Measurements from ENCODE around the gene HAT1. TPM values are rescaled to one million over a fixed set of nuclear protein-coding genes. Genes with fewer than 3 reads are reported as not detected.
"Not testable (repeated sequence)": the region's sequence is repeated elsewhere in the genome, so short reads cannot be mapped to it uniquely, and the experiment has no call there.

The HAT1 gene
- total and polyA plus RNA-seq, 5 experiments from 2014 or later, result 29.8 to 68.8 (median 65.7) TPM

DNA sequence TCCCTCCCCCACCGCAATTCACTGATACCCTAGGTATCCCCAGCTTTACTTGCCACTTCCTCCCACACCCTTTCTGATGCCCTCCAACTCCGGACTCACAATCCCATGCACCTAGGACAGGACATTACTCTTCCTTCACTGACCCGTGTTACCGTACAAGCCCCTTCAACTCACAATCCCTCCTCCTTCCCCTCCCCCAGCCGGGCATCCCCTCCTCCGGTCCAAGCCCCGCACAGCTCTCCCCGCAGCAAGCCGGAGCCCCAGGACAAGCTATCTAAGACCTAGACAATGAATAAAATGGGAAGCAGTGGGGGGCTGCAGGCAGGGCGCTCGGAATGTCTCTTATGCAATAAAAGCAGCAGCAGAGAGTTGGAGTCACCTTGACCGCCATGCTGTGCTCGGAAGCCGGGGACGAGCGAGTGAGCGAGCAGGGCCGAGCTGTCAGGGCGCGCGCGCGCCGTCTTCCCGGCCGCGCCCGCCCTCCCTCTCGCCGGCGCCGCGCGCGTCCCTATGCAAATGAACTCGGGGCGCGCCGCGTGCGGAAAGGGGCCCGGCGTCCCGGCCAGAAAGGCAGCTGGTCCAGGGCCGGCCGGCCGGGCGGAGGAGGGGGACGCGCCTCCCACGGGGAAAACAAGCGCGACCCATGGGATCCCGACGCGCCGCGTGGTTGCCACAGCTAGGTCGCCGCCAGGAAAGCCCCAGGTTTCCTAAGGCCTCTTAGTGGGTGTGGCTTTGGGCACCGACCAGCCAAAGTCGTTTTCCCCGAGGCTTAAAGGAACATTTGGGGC is 28.2 kb upstream of the HAT1 start, which contains the start of gene SLC25A12:
SLC25A12 (minus strand) TSS at position 421 of the 788 bp plus-strand sequence; CDS start at position 391, 30 bp downstream.
- Mint-ChIP-seq H3K9me3 (peaks cover 0 to 3% (median 0%) of the 10 kb centered on the region in 9 donors), H3K27ac (peak within 1 kb of the TSS; percentile 81 to 97 (median 93)), H3K4me1 (peaks cover 18 to 59% (median 50%) of the 10 kb centered on the region in 4 donors), H3K36me3 (peaks cover 0 to 20% (median 7%) of the 10 kb centered on the region in 3 donors), H3K27me3 (peaks cover 0 to 1% (median 0%) of the 10 kb centered on the region in 5 donors), H3K4me3 (peak within 1 kb of the TSS; percentile 88 to 100 (median 97))
- DNase-seq (peak; percentile 39 to 79 (median 64)), ATAC-seq (peak; percentile 94 to 95)
- POLR2A ChIA-PET, result interaction anchor here (0.6 to 1.2 kb wide), 3 partner anchors 9 to 211 kb away, joined by 3 to 9 read pairs (median 7); partner anchors contain the start of gene HAT1

DNA sequence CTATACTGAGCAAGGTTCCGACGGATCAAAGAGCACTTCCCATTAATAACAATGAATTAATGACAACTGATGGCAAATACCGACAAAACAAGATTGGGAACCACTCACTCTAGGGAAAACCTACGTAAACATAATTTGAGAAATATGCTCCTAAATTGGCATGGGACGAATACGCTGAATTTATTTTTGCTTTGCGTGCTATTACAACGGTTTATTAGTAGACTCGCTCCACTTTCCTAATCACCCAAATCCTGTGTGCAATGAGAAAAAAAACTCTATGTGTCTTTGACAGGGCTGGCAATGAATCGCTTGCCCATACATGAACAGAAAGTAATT is 27.7 kb upstream of the HAT1 start:
- peak overlapping the region; percentile 88 to 100 (median 97) for H3K4me3 Mint-ChIP-seq
- peaks cover 0 to 3% (median 0%) of the 10 kb centered on the region in 9 donors for H3K9me3 Mint-ChIP-seq
- ATAC-seq (no peak), DNase-seq (no peak)
- peaks cover 0 to 14% (median 6%) of the 10 kb centered on the region in 3 donors for H3K36me3 Mint-ChIP-seq
- H3K27ac Mint-ChIP-seq, result peak overlapping the region; percentile 80 to 95 (median 92)
- peaks cover 14 to 53% (median 46%) of the 10 kb centered on the region in 4 donors for H3K4me1 Mint-ChIP-seq
- H3K27me3 Mint-ChIP-seq, result peaks cover 0 to 1% (median 0%) of the 10 kb centered on the region in 5 donors
- POLR2A ChIA-PET, result interaction anchor here (0.6 to 1.2 kb wide), 3 partner anchors 21 to 210 kb away, joined by 3 to 9 read pairs (median 7); partner anchors contain the start of gene HAT1

- POLR2A ChIA-PET, result no interaction called here
- peak overlapping the region in 2 of 10 donors; percentile 1 to 4 for H3K27ac Mint-ChIP-seq
These were observed 26.5 kb upstream of the HAT1 start for GRCh38 chr2:171895786-171896185.

DNA sequence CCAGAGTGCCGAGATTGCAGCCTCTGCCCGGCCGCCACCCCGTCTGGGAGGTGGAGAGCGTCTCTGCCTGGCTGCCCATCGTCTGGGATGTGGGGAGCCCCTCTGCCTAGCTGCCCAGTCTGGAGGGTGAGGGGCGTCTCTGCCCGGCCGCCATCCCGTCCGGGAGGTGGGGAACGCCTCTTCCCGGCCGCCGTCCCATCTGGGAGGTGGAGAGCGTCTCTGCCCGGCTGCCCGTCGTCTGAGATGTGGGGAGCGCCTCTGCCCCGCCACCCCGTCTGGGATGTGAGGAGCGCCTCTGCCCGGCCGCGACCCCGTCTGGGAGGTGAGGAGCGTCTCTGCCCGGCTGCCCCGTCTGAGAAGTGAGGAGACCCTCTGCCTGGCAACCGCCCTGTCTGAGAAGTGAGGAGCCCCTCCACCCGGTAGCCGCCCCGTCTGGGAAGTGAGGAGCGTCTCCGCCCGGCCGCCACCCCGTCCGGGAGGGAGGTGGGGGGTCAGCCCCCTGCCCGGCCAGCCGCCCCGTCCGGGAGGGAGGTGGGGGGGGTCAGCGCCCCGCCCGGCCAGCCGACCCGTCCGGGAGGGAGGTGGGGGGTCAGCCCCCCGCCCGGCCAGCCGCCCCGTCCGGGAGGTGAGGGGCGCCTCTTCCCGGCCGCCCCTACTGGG is 22.5 kb upstream of the HAT1 start:
- POLR2A ChIA-PET, DNase-seq, H3K4me3 Mint-ChIP-seq, H3K9me3 Mint-ChIP-seq, H3K36me3 Mint-ChIP-seq, ATAC-seq, H3K27ac Mint-ChIP-seq: not testable (repeated sequence)
- peaks cover 1 to 21% (median 3%) of the 10 kb centered on the region in 5 donors for H3K27me3 Mint-ChIP-seq
- peaks cover 2 to 11% (median 5%) of the 10 kb centered on the region in 4 donors for H3K4me1 Mint-ChIP-seq

More at GRCh38 chr2:171895786-171896185, 26.5 kb upstream of the HAT1 start:
- H3K27me3 Mint-ChIP-seq, result peaks cover 0 to 1% (median 0%) of the 10 kb centered on the region in 5 donors
- H3K36me3 Mint-ChIP-seq, result peaks cover 0 to 6% (median 5%) of the 10 kb centered on the region in 3 donors
- H3K4me3 Mint-ChIP-seq, result peak overlapping the region in 3 of 10 donors; percentile 6 to 91 (median 11)
- DNase-seq (no peak), ATAC-seq (no peak)
- peaks cover 0 to 3% (median 0%) of the 10 kb centered on the region in 9 donors for H3K9me3 Mint-ChIP-seq
- peaks cover 13 to 42% (median 36%) of the 10 kb centered on the region in 4 donors for H3K4me1 Mint-ChIP-seq

- H3K9me3 Mint-ChIP-seq, result no peaks in the 10 kb centered on the region
- POLR2A ChIA-PET, result no interaction called here
These were observed 19.3 kb upstream of the HAT1 start for GRCh38 chr2:171902840-171903420.

DNA sequence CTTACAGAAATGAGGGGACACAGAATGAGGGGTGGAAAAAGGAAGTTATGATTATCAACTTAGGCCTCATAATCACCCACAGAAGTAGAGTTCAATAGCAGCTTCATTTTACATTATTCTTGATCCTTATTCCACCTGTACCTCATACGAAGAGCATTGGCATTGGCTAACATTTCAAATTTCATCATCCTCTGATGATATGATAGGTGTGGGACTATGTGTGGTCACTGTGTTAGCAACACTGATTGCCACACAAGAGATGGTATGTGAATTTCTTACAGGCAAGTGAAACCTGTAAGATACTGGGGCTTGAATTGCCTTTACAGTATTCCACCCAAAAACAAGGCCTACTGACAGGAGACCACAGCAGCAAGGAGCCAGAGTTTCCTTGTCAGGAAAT is 14.0 kb upstream of the HAT1 start:
- POLR2A ChIA-PET, result no interaction called here
- Mint-ChIP-seq H3K4me3 (no peak overlapping the region), H3K9me3 (no peaks in the 10 kb centered on the region), H3K4me1 (no peaks in the 10 kb centered on the region), H3K27ac (no peak overlapping the region), H3K27me3 (peaks cover 2 to 22% (median 6%) of the 10 kb centered on the region in 5 donors), H3K36me3 (peaks cover 0 to 2% (median 0%) of the 10 kb centered on the region in 3 donors)
- DNase-seq, result no peak
- no peak for ATAC-seq

More at GRCh38 chr2:171902840-171903420, 19.3 kb upstream of the HAT1 start:
- peaks cover 3 to 29% (median 5%) of the 10 kb centered on the region in 5 donors for H3K27me3 Mint-ChIP-seq
- H3K4me3 Mint-ChIP-seq, result no peak overlapping the region
- no peak overlapping the region for H3K27ac Mint-ChIP-seq
- DNase-seq (no peak), ATAC-seq (no peak)
- peaks cover 0 to 2% (median 0%) of the 10 kb centered on the region in 3 donors for H3K36me3 Mint-ChIP-seq
- H3K4me1 Mint-ChIP-seq, result peaks cover 0 to 1% (median 0%) of the 10 kb centered on the region in 4 donors

GRCh38 chr2:171909266-171909665 is 13.0 kb upstream of the HAT1 start:
- POLR2A ChIA-PET, result interaction anchor here (0.6 kb wide), 1 partner anchor 27 kb away, joined by 5 read pairs; no protein-coding TSS in a partner anchor
- Mint-ChIP-seq H3K36me3 (peaks cover 0 to 2% (median 0%) of the 10 kb centered on the region in 3 donors), H3K4me1 (no peaks in the 10 kb centered on the region), H3K9me3 (no peaks in the 10 kb centered on the region), H3K4me3 (no peak overlapping the region), H3K27ac (no peak overlapping the region), H3K27me3 (peaks cover 2 to 11% (median 4%) of the 10 kb centered on the region in 5 donors)
- no peak for DNase-seq
- no peak for ATAC-seq

GRCh38 chr2:171910494-171910893 is 11.8 kb upstream of the HAT1 start:
- H3K36me3 Mint-ChIP-seq, result no peaks in the 10 kb centered on the region
- POLR2A ChIA-PET, result no interaction called here
- H3K27ac Mint-ChIP-seq, result no peak overlapping the region

GRCh38 chr2:171913517-171913916 is 8.7 kb upstream of the HAT1 start:
- Mint-ChIP-seq H3K9me3 (no peaks in the 10 kb centered on the region), H3K4me3 (no peak overlapping the region), H3K36me3 (no peaks in the 10 kb centered on the region), H3K27me3 (peaks cover 0 to 3% (median 0%) of the 10 kb centered on the region in 5 donors), H3K27ac (no peak overlapping the region), H3K4me1 (no peaks in the 10 kb centered on the region)
- no peak for ATAC-seq
- POLR2A ChIA-PET, result no interaction called here
- no peak for DNase-seq

More at GRCh38 chr2:171910494-171910893, 11.8 kb upstream of the HAT1 start:
- Mint-ChIP-seq H3K9me3 (no peaks in the 10 kb centered on the region), H3K27me3 (peaks cover 0 to 3% (median under 1%) of the 10 kb centered on the region in 5 donors), H3K4me3 (no peak overlapping the region), H3K4me1 (no peaks in the 10 kb centered on the region)
- DNase-seq (no peak), ATAC-seq (no peak)

GRCh38 chr2:171919453-171919852 is 2.8 kb upstream of the HAT1 start:
- no peak overlapping the region for H3K4me3 Mint-ChIP-seq
- POLR2A ChIA-PET, result interaction anchor here (0.7 kb wide), 1 partner anchor 207 kb away, joined by 5 read pairs; no protein-coding TSS in a partner anchor
- H3K27me3 Mint-ChIP-seq, result no peaks in the 10 kb centered on the region
- H3K27ac Mint-ChIP-seq, result no peak overlapping the region
- no peak for DNase-seq
- H3K9me3 Mint-ChIP-seq, result no peaks in the 10 kb centered on the region
- no peak for ATAC-seq
- H3K36me3 Mint-ChIP-seq, result no peaks in the 10 kb centered on the region
- peaks cover 14 to 25% (median 24%) of the 10 kb centered on the region in 4 donors for H3K4me1 Mint-ChIP-seq

- ATAC-seq (peak; percentile 26 to 41), DNase-seq (no peak)
- POLR2A ChIA-PET, result interaction anchor here (0.5 to 2.7 kb wide), 3 partner anchors 28 to 664 kb away, joined by 3 to 9 read pairs (median 3); partner anchors contain the start of gene SLC25A12
- Mint-ChIP-seq H3K27me3 (no peaks in the 10 kb centered on the region), H3K27ac (peak overlapping the region; percentile 97 to 100 (median 98)), H3K9me3 (no peaks in the 10 kb centered on the region), H3K36me3 (peaks cover 0 to 20% (median 0%) of the 10 kb centered on the region in 3 donors), H3K4me3 (peak overlapping the region; percentile 92 to 100 (median 98)), H3K4me1 (peaks cover 16 to 36% (median 34%) of the 10 kb centered on the region in 4 donors)
These were observed 361 bp upstream of the HAT1 start for GRCh38 chr2:171921970-171922229.

- H3K9me3 Mint-ChIP-seq, result no peaks in the 10 kb centered on the region
- no peaks in the 10 kb centered on the region for H3K27me3 Mint-ChIP-seq
- peaks cover 0 to 32% (median 0%) of the 10 kb centered on the region in 3 donors for H3K36me3 Mint-ChIP-seq
- H3K4me1 Mint-ChIP-seq, result peaks cover 19 to 44% (median 41%) of the 10 kb centered on the region in 4 donors
- peak in 1 of 10 donors; percentile 7 for DNase-seq
- peak overlapping the region; percentile 92 to 100 (median 98) for H3K4me3 Mint-ChIP-seq
- peak overlapping the region; percentile 97 to 100 (median 98) for H3K27ac Mint-ChIP-seq
- POLR2A ChIA-PET, result interaction anchor here (0.9 to 2.7 kb wide), 3 partner anchors 29 to 123 kb away, joined by 3 to 9 read pairs (median 4); partner anchors contain the start of gene SLC25A12
- no peak for ATAC-seq
These were observed 945 bp downstream of the HAT1 start for GRCh38 chr2:171923206-171923605.
